NCI-H2227 treated with DMSO at 0.1 percent for 48 hours (cell line): ENCODE measurements around the gene ADAT2.

Experiments
- DNase-seq: peaks from one replicate; lab custom pipeline; 2025; lab: John Stamatoyannopoulos, UW

ADAT2 gene

DNA sequence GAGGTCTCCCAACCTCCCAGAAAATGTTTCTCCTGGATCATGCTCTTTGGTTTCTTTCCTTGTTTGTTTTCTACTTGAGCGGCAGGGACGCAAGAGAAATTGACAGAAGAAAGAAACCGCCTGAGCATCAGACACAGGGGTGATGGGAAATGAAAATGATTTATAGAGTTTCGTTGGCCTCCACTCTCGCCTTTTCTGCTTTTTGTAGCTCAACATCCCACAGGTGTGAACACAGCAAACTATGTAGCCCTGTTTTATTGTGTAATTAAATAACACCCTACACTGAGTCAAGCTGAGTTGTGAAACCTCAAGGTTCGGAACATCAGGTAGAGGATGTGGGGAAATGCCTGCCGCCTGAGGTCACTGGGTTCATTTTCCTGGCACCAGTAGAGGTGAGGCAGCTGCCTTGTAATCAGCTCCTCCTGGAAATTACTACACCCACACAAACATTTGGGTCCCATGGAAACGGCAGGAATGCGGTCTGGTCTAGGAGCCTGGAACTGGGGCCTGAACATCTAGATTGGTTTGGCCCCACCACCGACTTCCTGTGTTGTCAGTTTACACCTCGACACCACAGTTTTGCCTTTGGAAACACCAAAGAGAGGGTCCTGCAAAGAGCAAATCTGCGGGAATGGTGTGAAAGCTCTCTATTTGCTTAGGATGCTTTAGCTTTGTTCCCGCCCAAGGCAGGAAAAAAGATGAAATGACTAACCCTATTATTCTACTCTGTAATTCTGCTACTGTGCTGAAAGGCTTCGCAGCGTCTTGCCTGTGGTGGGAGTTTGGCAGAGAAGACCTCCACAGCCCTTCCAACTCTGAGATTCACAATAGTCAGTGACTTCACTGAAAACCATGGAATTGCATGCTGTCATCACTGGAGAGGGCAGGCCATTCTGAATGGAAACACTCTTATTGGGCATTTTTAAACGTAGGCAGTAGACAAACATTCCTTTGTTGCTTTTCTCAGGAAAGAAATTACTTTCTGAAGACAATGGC, 53.0 kb downstream of the ADAT2 start:
- no peak for DNase-seq

DNA sequence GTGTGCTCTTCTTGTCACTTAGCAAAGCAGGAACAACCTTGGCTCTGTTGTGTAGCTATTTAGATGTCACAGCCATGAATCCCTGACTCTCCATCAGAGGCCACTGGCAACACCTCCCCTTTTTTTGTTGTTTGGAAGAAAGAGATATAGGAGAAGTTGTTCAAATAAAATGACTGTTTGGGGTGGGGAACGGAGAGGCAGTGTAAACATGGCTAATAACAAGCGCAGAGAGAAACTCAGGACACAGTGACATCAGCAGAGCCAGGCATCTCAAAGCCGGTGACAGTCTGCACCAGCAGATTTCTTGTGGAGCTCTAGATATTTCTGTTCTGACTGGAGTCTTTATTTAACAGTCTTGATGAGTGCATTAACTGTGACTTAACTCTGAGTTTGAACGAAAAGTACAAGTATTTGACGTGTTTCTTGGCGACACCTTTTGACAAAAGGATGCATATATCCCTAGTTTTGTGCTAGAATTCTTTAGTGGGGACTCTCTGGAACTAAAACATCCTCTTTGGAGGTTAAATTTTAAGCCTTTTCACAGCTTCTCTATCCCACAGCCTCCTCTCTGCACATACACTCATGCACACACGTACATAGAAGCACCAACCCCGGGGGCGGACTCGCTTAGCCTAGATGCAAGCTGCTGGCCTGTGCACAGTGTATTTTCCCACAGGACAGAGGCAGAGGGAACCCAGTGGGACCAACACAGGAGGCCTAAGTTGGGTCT, 53.8 kb downstream of the ADAT2 start:
- no peak for DNase-seq

DNA sequence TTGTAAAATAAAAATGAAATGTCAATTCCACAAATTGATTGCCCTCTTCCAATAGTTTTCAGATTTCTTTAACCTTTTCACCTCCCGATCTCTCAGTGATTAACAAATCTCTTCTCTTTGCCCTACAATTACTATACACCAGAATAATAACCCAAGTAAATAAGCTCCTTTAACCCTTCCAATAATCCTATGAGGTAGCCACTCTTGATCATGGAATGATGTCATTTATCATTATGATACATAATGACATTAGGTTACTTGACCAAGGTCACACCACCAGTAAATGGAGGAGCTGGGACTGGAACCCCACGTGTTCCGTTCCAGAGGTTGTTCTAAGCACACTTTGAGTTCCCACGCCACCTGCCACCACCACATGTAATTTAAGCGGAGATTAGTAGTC, 54.8 kb downstream of the ADAT2 start:
- DNase-seq, result no peak

DNA sequence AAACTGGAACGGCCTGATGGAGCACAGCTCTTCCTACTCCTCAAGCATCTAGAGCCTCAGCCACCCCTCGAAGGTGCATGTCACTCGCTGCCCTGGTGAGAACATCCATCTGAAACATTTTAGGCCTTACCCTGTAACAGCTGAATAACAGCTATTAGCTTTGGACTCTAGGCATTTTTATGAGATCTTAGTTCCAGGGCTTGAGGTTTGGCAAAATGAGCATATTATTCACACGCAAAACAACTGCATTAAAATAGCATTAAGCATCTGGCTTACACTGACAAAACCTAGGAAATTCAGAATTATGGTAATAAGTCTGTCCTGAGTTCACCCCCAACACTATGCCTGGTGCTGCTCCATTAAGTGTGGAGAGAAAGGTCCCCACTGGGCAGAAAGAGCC, 56.1 kb downstream of the ADAT2 start:
- no peak for DNase-seq

DNA sequence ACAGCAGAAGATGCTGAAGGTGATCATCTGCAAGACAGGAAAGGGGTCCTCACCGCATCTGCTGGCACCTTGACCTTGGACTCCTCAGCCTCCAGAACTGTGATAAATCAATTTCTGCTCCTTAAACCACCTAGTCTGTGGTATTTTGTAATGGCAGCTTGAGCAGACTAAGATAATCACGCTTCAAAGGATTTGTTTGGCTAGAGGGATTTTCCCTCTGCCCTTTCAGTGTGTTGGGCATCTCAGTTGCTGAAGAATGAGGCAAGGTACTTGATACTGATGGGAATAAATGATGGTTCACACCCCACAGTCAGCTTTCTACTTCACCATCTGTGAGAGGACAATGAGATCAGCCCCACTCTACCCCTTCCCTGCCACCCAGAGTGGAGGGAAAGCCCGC, 60.2 kb downstream of the ADAT2 start:
- DNase-seq, result no peak

DNA sequence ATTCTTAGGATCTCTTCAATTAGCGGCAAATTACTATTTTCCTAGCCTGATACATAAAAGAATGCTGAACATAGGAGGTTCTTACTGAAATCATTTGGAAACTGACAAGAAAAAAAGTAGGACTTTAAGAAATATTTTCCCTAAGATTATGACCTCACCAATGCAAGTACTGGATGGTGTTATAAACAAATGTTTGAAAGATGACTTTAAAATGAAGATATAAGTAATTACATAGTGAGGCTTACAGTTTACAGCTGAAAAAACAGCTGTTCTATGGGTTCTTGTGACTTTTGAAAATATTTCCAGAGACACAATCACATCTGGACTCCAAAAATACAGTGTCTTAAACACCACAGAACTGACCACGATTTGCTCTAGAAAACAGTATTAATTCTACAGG, 64.9 kb downstream of the ADAT2 start:
- DNase-seq, result no peak

DNA sequence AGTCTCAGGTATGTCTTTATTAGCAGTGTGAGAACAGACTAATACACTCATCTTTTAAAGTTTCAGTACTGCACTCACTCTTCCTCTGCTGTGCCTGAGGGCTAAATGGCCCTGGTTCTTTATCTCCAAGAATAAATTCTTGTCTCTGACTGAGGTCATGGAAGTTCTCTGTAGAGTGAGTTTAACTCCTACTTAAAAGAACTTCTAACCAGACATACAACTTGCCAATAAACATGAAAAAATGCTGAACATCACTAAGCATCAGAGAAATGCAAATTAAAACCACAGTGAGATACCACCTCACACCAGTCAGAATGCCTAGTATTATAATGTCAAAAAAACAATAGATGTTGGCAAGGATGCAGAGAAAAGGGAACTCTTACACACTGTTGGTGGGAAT, 73.6 kb downstream of the ADAT2 start:
- DNase-seq, result no peak

DNA sequence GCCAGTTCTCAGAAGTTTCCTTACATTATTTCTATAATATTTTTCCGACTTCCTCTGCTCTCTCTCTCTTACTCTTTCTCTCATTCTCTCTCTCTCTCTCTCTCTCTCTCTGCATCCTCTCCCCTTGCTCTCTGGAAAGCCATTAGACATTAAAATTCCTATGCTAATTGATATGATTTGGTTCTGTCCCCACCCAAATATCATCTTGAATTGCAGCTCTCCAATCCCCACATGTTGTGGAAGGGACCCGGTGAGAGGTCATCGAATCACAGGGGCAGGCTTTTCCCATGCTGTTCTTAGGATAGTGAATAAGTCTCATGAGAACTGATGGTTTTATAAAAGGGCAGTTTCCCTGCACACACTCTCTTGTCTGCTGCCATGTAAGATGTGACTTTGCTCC, 74.1 kb downstream of the ADAT2 start:
- no peak for DNase-seq

DNA sequence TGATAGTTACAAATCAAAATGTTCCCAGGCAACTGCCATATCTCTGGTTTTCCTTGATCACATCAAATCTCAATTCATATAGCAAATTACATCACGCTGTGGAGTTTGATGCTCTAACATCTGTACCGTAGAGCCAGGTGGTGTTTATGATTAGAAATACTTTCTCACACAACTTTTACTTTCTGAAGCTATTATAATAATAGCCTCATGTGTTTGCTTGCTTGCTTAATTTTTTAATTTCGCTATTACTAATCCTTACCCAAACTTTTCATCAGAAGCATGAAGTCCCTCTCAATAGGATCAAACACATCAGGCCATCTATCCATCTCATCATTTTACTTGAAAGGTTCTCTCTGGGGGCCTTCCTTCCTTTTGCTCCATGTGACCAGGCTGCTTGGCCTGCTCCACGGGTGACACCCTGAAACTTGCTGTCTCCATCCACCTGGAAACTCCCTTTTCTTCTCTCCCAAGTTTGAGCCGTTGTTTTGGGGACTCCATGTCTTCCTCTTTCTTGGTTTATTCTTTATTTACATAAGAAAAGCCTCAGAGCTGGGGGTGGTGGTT, 75.4 kb downstream of the ADAT2 start:
- DNase-seq, result no peak

DNA sequence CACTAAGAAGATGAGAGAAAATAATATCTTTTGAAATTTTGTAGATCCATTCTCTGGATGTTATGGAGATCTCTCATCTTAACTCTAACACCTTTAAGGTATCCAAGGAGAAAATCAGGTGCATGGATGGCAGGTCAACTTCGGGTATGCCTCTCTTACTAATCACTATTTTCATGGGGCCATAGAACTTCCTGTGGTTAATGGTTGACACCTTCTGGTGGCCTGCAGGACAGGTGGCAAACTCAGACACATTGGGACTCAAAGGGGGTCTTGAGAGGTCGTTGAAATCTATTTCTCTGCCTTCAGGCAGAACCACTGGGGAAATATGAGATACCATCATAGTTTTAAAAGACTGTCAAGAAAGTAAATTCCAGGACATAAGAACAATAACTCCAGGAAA, 76.5 kb downstream of the ADAT2 start:
- no peak for DNase-seq
